GM12872 (cell line): Measurements from ENCODE around the gene IDE.
A peak's percentile ranks its signal among the peaks of the same experiment; 100 is the strongest.

ENCODE experiments used
- CTCF ChIP-seq: IDR thresholded peaks from 3 replicates; pipeline ENCODE4 v1.5.1; 2011; ENCODE audit warnings: low read depth, mild to moderate bottlenecking, low read length, moderate library complexity; ENCODE audit not compliant: insufficient read depth

The IDE gene

GRCh38 chr10:92592761-92593618 is 19.1 kb upstream of the IDE start, which contains the start of gene KIF11:
TSS of gene KIF11 (plus strand) at chr10:92593130. CDS start at chr10:92593376, 246 bp downstream.
- no peak for TF ChIP-seq CTCF

GRCh38 chr10:92591550-92592022 is 17.7 kb upstream of the IDE start:
- no peak for TF ChIP-seq CTCF

GRCh38 chr10:92590623-92591549 is 17.0 kb upstream of the IDE start:
- TF ChIP-seq CTCF = peak; percentile 50

GRCh38 chr10:92575961-92576360 is 2.1 kb upstream of the IDE start:
- no peak for TF ChIP-seq CTCF

- TF ChIP-seq CTCF = peak; percentile 40; the same call in 2 of the 3 replicates
These were observed 812 bp upstream of the IDE start for GRCh38 chr10:92574548-92575261.

GRCh38 chr10:92573091-92573797 is 649 bp downstream of the IDE start:
- TF ChIP-seq CTCF = no peak
